ENCODE data around the gene TMPRSS11D.

The TMPRSS11D gene

DNA sequence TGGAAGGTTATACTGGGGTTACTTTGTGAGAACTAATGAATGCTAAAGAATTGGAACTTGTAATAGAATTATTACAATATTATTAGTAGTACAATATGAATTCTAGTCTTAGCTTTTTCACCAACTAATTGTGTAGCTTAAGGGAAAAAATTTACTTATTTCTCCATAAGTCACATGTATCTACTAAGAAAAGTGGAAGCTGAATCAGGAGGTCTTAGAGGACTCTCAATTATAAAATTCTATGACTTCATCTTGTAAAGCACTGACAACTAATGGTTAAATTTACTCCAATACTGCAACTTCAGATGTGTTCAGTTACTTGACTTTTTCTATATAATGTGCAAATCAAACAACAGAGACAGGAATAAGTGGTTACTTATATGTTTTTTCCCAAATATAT lies 899 bp upstream of the TMPRSS11D start:
- no peak for DNase-seq

DNA sequence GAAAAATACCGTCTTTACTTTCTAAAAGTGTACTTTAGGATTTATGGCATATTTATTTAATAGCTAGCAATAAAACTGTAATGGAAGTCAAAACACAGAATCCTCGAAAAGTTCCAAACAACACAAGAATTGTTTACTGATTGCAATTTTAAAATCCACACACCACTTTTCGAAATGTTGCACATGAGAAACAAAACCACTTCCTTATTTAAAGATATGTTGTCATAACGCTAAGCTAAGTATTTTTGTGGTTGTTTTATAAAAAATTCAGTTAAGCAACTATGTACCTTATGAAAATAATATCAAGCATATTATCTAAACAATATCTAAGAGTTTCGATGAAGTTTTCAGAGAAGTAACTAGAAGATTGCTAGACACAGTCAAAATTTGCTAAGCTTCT lies 344 bp downstream of the TMPRSS11D start:
- DNase-seq: no peak

DNA sequence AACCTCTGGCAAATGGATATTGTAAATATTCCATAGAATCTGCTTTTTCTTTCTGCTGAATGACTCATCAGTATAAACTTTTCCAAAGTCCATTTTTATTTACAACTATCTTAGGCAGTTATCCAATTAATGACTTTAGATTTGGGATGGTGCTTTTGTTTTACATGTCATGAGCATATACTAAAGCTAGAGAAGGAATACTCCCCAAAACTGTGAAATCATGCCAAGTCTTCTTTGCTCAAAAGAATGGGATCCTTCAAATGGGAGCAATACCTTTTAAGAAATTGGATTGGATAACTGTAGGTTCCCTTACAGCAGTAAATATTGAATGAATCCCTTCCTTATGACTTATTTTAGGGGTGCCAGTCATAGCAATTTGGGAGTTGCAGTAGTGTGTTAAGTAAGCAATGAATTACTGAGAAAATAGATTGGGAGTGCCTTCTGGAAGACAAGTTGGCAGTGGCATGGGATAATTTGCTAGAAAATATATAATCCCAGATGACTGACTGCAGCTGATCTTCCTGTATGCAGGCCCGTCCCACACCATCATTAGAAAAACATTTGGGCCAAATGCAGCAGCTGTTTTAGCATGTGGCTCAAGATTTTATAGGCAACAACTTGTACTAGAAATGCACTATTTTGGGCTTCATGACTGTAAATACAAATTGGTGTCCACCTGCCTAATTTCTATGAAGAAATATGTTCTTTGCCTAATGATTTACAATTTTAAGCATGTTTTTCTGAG lies 2.8 kb downstream of the TMPRSS11D start:
- no peak for DNase-seq

DNA sequence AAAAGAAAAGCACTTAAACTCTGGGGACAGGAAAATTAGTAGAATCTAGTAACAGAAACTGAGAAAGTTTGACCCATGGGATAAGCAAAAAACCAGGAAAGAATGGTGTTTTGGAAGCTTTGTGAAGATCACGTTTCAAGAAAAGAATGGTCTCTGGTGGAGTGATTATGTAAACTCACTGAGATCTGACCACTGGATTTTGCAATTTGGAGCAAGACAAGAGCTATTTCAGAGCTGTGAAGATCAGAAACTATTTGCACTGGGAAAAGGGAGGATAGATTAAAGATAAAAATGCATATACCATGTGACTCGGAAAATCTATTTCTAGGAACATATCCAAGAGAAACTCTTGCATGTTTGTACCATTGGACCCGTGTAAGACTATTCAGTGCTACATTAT lies 4.3 kb downstream of the TMPRSS11D start:
- DNase-seq: no peak

DNA sequence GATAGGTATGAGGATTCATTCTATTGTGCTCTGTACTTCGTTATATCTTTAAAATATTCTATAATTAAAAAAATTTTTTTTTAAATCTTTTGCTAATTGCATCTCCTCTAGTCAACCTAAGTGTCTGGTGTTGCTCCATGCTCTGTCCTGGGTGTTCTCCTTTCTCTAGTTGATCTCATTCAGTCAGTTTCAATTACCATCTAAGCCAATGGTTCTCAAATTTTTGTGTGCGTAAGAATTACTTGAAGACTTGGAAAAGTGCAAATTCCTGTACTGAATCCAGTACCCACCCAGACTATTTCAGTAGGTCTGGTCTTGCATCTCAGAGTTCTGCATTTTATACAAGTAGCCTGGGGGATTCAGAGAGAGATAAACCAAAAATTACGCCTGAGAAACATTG lies 6.7 kb downstream of the TMPRSS11D start:
- no peak for DNase-seq

DNA sequence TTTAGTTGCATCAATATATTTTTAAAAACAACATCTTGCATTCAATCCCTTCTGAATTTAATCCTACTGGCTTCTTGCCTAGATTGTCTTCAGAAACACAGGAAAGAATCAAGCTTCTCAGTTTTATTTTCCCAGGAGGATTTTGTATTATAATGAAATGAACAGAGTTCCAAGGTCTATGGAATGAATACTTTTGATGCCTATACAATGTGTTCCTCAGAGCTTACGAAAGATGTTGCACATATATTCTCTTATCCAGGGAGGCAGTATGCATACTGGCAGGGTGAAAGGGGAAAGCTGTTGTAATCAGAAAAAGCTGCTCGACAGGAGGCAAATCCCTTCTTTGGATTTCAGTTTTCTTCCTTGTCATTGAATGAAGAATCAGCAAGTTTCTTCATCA lies 8.8 kb downstream of the TMPRSS11D start:
- DNase-seq: no peak

DNA sequence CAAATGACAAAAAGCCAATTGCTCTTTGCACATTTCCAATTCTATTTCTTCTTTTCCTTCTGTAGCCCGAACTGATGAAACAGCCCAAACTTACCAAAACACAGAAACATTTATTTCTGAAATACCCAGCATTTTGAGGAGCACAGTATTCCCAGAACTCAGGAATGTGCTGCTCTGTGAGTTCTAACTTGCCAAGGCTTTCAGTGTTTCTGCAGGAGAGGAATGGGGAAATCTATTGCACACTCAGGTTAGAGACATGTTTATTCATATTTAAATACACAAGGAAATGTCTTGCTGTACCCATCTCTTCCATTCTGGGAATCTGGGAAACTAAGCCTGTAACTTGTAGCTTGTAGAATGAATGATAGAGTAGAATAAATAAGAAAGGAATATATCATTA lies 10.7 kb downstream of the TMPRSS11D start:
- no peak for DNase-seq

DNA sequence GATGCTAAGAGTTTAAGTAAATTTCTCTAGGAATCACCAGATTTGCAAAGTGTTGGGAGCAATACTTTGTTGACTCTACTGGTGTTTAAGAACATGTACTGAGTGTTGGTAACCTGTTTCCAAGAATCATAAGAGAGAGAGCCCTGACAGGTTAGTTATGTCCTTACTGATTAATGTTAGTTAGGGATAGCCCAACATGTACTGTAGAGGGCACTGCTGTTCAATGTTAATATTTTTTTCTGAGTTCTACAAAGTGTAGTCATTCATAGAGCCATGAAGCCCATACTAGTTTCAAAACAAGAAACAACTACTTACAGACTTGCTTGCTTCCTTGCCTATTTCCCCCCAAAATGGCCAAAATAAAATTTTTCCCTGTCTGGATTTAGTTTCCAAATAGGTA lies 11.9 kb downstream of the TMPRSS11D start:
- DNase-seq: no peak

DNA sequence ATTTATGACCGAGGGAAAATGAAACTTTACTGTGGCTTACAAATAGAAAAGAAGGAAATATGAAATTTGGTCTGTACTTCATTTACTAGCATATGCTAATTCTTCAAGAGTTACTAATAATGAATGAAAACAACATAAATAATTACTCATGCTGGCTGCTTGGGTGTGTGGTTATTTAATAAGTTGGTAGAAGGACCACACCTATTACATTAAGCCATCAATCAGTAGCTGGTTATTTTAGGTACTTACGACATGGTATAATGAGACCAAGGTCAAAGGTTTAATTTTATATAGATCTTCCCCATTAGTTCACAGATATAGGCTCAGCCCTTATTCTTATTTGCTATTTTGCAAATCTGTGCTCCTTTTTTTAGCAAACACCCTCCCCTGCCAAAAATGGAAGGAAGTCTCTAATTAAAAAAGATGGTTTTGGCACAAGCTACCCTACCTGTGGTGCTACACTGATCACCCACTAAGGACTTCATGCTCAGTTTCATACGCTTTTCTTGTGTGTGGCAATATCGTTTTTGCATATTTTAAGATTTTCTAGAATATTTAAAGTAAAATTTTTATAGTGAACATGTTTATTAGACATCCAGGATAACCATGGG lies 14.1 kb downstream of the TMPRSS11D start:
- no peak for DNase-seq

DNA sequence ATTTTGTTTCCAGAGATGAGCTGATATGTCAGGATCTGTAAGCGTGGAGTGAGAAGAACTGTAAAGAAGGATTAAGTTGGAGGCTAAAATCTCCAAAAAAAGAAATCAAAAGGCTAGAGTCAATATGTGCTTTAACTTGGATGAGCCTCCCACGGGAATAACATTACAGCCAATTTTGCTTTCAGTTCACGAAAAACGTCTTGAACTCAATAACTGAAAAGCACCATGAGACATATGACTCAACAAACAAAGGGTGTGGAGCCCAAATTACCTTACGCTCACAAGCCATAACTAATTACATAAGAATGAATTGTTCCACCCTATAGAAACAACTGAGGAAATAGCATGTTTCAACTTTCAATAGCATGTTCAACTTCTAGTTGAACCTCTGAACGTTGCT lies 22.3 kb downstream of the TMPRSS11D start:
- DNase-seq: no peak

DNA sequence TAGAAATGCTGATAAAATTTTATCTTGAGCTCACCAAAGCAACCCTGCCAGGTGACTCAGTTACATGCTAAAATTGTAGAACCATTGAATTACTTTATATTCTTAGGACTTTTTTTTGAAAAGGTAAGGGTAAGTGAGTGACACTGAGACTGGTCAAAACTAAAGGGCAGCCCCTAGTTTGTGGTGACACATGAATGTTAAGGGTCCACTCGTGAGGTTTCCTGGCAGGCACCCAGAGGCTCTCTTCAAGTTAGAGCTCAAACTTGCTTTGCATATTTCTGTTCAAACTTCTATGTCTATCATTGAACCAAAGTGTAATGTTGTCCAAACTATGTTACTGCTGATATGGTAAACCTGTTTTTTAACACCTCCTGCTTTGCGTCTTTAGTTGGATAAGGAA lies 30.5 kb downstream of the TMPRSS11D start:
- DNase-seq: no peak

DNA sequence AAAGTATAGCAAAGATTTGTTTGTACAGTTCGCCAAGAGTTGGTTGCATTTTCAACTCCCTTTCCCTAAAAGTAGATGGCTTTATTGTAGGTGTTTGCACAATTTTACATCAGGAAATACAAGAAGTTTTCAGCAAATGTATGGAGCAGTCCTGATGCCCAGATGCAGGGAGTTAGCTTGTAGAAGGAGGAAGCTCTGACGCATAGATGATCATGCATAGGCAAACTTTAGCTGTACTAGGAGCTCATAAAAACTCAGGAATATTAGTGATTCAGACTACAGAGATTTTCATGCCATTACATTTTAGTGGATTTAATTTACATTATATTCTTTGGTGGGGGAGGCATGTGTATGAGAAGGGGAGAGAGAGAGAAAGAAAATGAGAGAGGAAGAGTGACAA lies 62.9 kb downstream of the TMPRSS11D start:
- DNase-seq: no peak

DNA sequence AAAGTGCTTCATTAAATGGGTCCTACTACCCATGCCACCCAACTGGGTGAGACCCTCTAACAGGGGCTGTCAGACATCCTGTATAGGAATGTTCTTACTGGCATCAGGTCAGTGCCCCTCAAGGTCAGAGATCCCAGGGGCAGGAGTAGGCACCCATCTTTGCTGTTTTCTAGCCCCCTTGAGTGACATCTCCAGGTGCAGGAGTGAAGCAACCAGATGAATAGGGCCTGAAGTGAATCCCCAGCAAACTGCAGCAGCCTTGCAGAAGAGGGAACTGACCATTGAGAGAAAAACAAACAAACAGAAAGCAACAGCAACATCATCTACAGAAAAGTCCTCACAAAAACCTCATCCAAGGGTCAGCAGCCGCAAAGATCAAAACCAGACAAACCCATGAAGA lies 73.8 kb downstream of the TMPRSS11D start:
- DNase-seq: no peak

DNA sequence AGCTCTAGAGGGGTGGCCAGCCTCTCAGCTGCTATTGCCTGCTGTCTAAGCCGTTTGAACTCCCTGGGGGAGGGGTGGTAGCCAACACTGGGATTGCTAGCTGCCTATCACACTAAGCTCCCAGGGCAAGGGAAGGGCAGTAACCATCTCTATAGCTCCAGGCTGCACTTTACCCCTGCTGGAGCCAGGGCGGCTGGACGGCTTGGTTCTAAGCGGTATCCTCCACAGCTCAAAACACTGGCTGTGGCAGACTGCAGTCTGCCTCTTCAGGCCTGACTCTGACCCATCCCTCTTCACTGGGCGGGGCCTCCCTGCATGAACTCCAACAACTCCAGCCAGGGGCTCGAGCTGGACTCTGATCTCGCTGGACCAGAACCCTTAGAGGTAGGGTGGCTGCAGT lies 74.3 kb downstream of the TMPRSS11D start:
- DNase-seq: no peak

DNA sequence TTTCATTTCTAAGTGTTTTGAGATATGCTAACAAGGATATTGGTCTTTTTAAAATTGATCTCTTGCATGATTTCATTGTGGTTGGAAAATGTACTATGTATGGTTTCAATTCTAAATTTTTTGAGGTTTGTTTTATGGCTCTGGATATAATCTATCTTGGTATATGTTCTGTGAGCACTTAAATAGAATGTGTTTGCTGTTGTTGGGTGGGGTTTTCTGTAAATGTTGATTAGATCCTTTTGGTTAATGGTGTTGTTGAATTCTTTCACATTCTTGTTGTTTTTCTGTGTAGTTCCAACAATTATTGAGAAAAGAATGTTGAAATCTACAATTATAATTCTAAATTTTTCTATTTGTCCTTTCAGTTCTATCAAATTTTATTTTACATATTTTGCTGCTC lies 87.0 kb downstream of the TMPRSS11D start:
- no peak for DNase-seq

DNA sequence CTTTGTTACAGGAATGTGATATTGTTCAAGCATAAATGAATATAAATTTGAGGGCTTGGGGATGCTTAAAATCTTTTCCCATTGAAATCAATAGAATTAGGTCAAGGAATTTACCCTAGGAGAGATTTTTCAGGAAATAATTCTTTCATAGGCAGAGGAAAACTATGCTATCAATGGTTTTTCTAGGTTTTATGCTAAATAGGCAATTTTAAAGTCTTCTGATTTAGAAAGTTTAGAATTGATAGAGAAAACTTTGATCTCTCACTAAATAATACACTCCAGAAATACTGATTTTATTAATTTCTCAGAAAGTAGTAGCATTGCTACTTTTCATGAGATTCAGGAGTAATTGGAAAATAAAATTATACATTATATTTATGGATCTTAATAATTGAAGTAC lies 93.1 kb downstream of the TMPRSS11D start:
- no peak for DNase-seq

DNA sequence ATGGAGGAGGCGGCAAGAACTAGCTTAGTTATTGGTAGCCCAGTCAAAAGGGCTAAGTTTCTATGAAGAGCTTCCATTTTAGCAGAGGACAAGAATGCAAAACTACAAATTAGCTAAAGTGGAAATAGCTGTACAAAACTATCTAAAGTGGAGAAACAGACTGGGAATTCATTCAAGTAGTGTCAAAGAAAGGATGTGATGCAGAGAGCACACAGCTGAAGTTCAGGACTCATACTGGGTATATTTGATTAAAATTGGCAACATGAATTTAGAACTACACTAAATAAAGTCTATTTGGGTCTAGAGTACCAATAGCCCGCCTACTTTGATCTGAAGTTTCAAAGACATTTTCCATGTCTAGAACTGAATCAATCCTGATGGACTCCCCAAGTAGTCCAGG lies 96.5 kb downstream of the TMPRSS11D start:
- DNase-seq: no peak

DNA sequence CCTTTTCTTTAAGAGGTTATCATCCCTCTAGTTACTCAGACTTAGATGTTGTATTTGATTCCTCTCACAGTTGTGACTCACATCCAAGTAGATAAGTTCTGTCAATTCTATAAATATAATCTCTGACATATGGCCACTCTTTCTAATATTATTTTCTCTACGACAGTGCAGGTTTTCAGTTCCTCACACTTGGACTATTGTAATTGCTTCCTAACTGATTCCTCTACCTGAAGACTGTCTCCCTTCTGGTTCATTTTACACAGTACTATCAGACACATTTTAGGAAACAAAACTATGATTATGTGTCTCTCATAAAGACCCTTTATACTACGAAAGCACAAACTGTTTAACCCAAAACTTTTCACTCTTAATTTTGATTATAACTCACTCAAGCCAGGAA lies 98.3 kb downstream of the TMPRSS11D start:
- no peak for DNase-seq

DNA sequence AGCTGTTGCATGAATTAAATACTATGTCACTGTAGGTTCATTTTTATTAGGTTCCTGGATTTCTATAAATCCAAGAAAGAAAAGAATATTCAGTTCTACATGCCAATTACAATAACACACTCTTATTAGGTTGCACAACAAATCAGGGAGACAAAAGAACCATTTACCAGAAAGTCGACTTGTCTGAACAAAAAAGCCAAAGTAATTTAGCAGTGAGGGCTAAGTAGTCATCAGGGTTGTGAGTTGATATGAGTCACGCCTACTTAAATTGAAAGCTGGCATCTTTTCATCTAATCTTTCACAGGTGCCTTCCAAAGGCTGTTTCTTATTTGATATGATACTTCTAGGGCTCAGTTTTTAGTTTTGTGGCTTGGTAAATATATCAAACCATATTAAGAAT lies 104.2 kb downstream of the TMPRSS11D start:
- no peak for DNase-seq

DNA sequence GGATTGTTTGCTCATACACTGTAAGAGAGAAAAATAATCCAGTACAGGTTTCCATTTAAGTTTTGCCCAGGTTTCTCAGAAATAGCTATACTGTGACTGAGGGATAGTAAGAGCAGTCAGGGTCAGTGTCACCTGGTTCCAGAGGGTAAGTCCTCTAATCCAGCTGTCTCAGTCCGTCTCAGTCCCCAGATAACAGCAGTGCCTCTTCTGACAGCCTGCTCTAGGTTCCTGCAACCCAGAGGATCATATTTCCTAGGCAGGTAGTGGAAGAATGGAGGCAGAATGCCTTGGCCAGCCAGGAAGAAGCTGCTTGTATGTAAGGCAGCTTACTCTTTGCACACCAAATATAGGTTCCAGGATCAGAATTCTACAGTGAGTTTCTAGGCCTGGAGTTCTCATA lies 107.1 kb downstream of the TMPRSS11D start:
- DNase-seq: no peak
